HTR-8/SVneo (cell line): Measurements from ENCODE around the gene EIF2B4.
"Not testable (repeated sequence)": the region's sequence is repeated elsewhere in the genome, so short reads cannot be mapped to it uniquely, and the experiment has no call there.

Experiments used
- DNase-seq: peaks from one replicate; pipeline ENCODE4 v3.0.0; 2011; ENCODE audit warnings: low spot score, mixed read lengths; ENCODE audit not compliant: insufficient read length
- FAIRE-seq: peaks from 2 replicates; lab custom pipeline; 2011; peaks lifted over from hg19 to GRCh38; lab: Jason Lieb, UNC

The EIF2B4 gene

GRCh38 chr2:27378096-27378808 lies 8.1 kb upstream of the EIF2B4 start:
- FAIRE-seq (no peak), DNase-seq (no peak)

DNA sequence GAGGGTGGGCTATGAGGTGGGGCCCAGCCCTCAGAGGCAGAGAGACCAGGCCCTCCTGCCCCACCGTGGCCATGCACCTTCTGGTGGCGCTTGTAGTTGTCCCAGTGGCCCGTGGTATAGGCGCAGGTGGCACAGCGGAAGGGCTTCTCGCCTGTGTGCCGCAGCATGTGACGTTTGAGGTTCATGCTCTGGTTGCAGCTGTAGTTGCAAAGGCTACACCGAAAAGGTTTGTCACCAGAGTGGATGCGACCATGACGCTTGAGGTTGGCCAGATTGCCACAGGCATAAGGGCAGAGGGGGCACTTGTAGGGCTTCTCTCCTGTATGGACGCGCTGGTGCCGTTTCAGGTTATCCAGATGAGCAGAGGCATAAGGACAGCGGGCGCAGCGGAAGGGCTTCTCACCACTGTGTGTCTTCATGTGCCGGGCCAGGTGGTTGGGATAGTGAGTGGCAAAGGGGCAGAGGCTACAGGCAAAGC lies 7.5 kb upstream of the EIF2B4 start:
- no peak for DNase-seq

DNA sequence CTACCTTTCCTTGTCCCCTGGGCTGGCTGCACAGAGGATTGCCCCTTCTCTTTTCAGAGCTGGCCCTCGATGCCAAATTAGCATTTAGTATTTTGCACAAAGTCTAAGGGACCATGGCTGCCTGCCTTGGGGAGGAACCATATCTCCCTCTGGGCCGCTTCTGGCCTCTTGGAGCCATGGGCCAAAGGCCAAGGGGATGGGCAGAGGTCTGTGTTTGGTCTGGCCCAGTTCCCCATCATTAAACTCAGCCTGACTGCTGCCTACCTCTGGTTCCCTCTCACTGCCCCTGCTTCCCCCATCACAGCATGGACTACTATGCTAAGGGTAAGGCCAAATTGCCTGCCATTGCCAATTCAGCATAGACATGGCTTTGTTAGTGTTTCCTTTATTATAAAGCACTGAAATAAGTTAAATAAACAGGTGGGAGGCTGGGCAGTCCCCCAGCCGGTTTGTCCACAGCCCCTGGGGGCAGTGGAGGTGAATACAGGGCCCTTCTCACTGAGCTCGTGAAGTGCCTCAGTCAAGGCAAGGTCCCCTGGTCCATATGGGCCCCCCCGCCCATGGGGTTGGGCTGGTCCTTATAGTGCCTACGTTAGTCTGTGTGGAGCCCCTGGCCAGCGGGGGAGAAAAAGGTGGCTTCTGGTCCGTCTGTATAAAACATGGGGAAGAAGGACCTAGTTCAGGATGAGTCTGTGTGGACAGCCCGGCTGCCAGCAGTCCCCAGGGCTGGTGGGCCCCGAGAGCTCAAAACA lies 6.9 kb upstream of the EIF2B4 start:
- FAIRE-seq, result no peak
- no peak for DNase-seq

More for the DNA sequence above, 7.5 kb upstream of the EIF2B4 start:
- FAIRE-seq, result no peak

DNA sequence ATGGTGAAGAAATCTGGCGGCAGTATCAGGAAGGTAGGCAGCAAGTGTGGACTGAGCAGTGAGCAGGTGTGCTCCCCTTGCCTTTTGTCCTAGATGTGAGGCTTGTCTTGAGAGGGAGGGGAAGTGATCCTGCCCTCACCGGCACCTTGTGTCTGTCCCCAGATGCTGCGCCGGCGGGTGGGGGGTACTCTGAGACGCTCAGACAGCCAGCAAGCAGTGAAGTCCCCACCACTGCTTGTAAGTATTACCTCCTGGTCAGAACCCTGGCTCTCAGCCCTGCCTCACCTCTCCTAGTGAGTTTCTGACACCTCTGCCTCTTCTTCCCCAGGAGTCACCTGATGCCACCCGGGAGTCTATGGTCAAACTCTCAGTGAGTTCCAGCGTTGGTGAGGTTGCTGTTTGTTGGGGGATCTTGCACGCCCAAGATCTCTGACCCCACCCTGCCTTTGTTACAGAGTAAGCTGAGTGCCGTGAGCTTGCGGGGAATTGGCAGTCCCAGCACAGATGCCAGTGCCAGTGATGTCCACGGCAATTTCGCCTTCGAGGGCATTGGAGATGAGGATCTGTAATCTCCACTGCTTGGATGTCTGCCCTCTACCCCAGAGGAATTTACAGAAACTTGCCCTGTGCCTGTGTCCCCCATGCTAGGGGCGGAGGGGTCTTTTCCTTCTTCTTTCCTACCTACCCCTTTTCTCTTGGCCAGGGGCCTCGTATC lies 6.2 kb upstream of the EIF2B4 start:
- FAIRE-seq (no peak), DNase-seq (no peak)

DNA sequence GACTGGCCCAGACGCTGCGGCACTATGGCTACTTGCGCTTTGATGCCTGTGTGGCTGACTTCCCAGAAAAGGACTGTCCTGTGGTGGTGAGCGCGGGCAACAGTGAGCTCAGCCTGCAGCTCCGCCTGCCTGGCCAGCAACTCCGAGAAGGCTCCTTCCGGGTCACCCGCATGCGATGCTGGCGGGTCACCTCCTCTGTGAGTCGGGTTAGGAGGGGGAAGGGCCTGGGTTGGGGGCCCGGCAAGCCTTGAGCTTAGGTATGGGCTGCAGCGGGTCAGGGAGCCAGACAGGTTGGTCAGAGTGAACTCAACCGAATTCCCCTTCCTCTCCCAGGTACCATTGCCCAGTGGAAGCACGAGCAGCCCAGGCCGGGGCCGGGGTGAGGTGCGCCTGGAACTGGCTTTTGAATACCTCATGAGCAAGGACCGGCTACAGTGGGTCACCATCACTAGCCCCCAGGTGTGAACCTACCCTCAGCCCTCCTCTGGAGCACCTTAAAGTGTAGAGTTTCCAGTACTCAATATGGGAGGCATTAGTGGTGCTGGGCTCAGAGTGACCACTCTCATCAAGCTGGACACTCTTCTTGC lies 5.5 kb upstream of the EIF2B4 start:
- no peak for FAIRE-seq
- DNase-seq, result no peak

DNA sequence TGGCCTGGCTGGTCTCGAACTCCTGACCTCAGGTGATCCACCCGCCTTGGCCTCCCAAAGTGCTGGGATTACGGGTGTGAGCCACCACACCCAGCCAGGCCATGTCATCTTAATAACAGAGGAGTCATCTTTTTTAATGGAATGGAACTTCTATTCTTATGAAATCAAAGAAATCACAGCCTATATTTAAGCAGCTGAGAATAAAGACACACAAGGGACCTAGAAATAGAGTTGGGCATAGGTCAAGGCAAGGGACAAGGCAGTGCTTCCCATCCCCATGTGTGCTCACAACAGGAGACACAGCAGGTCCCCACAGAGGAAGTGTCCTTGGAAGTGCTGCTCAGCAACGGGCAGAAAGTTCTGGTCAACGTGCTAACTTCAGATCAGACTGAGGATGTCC lies 3.4 kb upstream of the EIF2B4 start:
- FAIRE-seq, result no peak
- no peak for DNase-seq

- FAIRE-seq (no peak), DNase-seq (no peak)
These were observed 2.8 kb upstream of the EIF2B4 start for GRCh38 chr2:27372937-27373336.

DNA sequence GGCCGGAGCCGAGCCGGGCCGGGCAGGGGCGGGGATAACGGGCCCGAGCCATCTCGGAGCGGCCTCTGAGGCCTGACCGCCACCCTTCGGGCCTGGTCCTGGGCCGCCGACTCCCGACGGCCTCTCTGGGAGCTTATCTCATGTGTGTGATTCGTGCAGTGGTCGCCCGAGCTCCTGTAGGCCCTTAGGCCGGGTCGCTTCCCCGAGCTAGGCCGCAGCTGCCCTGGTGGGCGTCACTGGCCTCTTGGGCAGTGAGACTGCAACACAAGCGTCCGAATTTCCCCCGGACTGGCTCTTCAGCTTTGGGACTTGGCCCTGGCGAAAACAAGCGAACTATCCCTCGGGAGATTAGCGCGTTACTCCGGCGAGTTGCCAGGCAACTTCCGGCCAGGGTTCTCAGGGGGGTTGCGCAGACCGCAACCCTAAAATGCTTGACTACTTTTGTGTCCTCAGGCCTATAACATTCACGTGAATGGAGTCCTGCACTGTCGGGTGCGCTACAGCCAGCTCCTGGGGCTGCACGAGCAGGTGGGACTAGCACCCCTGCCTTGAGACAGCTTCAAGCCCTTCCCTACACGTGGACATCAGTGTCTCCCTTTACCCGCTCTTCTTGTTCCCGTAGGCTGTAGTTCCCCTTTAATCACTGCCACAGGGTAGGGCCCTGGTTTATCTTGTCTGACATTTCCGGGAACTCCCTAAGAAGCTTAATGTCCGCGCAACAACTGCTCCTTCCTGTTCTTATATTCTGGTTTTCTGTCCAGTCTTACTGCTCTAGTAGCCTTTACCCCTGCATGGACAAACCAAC lies 880 bp upstream of the EIF2B4 start:
- FAIRE-seq, result no peak
- DNase-seq, result no peak

GRCh38 chr2:27369471-27370025 lies 590 bp downstream of the EIF2B4 start:
- DNase-seq (peak; percentile 68), FAIRE-seq (no peak)

- no peak for DNase-seq
- FAIRE-seq, result no peak
These were observed 6.2 kb downstream of the EIF2B4 start for GRCh38 chr2:27363933-27364332.

- FAIRE-seq, result no peak
- no peak for DNase-seq
These were observed 7.3 kb downstream of the EIF2B4 start for GRCh38 chr2:27362678-27363420.

DNA sequence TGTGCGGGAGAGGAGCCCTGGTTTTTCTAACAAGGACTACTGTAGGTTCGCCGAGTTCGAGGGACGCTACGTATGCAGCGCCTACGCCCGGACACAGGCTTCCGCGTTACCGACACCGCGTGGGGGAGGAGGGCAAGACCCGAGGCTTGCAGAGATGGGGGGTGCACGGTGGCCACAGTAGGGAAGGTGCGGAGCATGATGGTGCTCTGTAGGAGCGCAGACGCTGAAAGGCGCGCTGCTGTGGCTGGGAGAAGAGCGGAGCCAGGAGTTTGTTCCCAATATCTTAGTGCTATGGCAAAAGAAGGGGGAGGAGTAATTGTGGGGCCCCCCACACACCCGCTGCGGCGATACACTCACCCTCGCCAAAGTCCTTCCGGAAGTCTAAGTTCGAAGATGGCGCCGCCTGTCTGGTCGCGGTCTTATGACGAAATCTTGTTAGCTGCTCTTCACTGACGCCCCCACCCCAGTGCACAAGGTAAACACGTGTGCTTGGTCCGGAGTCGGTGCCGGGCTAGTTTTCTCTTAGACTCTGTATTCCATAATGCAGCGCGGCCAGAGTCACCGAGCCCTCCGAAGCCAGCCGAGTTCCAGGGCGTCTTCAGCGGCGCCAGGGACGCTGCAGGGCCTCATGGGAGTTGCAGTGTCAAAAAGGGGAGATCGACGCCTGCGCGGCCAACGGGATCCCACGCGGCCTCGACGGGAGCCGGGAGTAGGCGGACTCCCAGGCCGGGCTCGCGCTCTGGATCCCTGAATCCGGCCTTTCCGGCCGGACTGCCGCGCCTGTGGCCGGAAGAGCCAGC lies 13.6 kb downstream of the EIF2B4 start, which contains the start of gene GTF3C2:
Gene GTF3C2, minus strand, starts transcription at position 383 of the 800 bp plus-strand sequence. CDS start 13,210 bp downstream, outside the sequence.
- FAIRE-seq, result peak; percentile 72
- peak; percentile 97 for DNase-seq

DNA sequence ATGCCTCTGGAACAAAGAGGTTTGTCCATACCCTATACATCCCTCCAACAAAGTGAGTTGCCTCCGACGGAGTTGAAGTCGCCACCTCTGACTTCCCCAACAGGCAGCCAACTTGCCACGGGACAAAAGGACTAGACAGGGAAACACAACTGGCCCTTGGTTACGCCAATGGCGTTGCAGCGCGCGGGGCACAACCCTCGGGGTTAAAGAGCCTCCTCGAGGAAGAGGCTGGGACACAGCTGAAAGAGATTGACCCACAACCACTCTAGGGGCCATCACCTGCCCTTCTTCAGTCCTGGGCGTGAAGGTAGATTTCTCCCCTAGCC lies 14.1 kb downstream of the EIF2B4 start:
- no peak for FAIRE-seq
- DNase-seq, result peak; percentile 51

- FAIRE-seq, result no peak
These were observed 15.6 kb downstream of the EIF2B4 start for GRCh38 chr2:27354597-27354927.

GRCh38 chr2:27353762-27354596 lies 16.2 kb downstream of the EIF2B4 start:
- no peak for FAIRE-seq
- DNase-seq, result no peak

More at GRCh38 chr2:27354597-27354927, 15.6 kb downstream of the EIF2B4 start:
- DNase-seq, result no peak

GRCh38 chr2:27353386-27353761 lies 16.8 kb downstream of the EIF2B4 start:
- FAIRE-seq, DNase-seq: not testable (repeated sequence)
